ENCODE results near the gene MTAP.

MTAP gene

DNA sequence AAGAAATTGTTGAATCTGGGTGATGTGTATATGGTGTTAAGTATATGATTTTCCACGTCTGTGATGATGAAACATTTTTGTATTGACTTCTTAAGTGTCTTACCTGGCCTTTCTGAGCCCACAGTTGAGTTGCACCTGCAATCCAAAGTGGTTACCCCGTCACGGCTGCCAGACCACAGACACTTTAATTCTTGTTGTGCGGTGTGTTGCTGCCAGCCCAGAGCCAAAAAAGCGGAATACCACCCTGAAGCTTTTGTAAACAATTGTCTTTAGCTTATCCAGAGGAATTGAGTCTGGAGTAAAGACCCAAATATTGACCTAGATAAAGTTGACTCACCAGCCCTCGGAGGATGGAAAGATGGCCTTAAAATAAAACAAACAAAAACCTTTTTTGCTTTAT lies 35.1 kb downstream of the MTAP start:
- no peak for DNase-seq (ENCODE audit: low read depth)

GRCh38 chr9:21840647-21841046 lies 38.2 kb downstream of the MTAP start:
- no peak for TF ChIP-seq CTCF (IDR thresholded peaks at IDR 0.05; ENCODE audit: low read length, missing control alignments)
- DNase-seq (ENCODE audit: low read depth): no peak
- no peak overlapping the region for H3K4me3 ChIP-seq (replicated peaks; ENCODE audit: low read depth, low read length)

More for the DNA sequence above, 35.1 kb downstream of the MTAP start:
- H3K4me3 ChIP-seq (replicated peaks; ENCODE audit: low read depth, low read length): no peak overlapping the region
- no peak for TF ChIP-seq CTCF (IDR thresholded peaks at IDR 0.05; ENCODE audit: low read length, missing control alignments)

DNA sequence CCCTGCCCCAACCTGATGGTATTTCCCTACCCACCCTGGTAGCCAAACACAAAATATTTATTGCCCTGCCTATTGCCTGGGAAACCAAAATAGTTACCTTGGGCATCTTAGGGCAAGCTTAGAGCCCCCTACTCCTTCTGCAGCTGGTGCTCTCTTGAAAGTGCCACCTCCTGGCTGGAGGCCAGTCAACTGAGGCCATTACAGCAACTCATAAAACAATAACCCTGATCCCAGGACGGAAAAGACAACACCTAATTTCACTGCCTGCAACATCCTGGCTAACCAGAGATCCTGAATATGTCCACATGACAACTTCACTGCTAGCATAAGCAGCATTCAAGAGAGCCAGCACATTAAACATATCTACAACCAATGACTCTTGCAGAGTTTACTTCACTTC lies 38.7 kb downstream of the MTAP start:
- no peak for DNase-seq (ENCODE audit: low read depth)
- TF ChIP-seq CTCF (IDR thresholded peaks at IDR 0.05; ENCODE audit: low read length, missing control alignments): no peak

GRCh38 chr9:21848615-21849014 lies 46.2 kb downstream of the MTAP start:
- no peak for DNase-seq (ENCODE audit: low read depth)
- no peak for TF ChIP-seq CTCF (IDR thresholded peaks at IDR 0.05; ENCODE audit: low read length, missing control alignments)
- H3K4me3 ChIP-seq (replicated peaks; ENCODE audit: low read depth, low read length): no peak overlapping the region

More for the DNA sequence above, 38.7 kb downstream of the MTAP start:
- no peak overlapping the region for H3K4me3 ChIP-seq (replicated peaks; ENCODE audit: low read depth, low read length)

DNA sequence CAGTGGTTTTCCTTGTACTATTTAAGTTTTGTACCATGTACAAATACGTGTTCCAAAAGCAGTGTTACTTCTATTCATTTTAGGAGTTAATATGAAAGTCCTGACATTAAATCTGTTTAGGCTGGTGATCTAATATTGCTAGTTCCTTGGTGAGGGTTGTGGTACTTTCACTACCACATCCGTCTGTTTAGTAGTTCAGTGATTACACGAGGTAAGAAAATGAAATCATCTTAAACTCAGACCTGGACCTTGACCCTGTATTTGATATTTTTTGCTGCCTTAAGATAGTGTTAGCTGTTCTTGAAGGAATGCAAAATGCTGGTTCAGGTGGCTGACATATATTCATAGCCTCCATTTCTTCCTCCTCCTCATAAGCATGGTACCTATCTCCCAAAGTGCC lies 50.3 kb downstream of the MTAP start:
- no peak overlapping the region for H3K4me3 ChIP-seq (replicated peaks; ENCODE audit: low read depth, low read length)
- DNase-seq (ENCODE audit: low read depth): no peak
- TF ChIP-seq CTCF (IDR thresholded peaks at IDR 0.05; ENCODE audit: low read length, missing control alignments): no peak

- TF ChIP-seq CTCF (IDR thresholded peaks at IDR 0.05; ENCODE audit: low read length, missing control alignments): no peak
- DNase-seq (ENCODE audit: low read depth): no peak
- no peak overlapping the region for H3K4me3 ChIP-seq (replicated peaks; ENCODE audit: low read depth, low read length)
Measured at GRCh38 chr9:21853414-21853813, 51.0 kb downstream of the MTAP start.

DNA sequence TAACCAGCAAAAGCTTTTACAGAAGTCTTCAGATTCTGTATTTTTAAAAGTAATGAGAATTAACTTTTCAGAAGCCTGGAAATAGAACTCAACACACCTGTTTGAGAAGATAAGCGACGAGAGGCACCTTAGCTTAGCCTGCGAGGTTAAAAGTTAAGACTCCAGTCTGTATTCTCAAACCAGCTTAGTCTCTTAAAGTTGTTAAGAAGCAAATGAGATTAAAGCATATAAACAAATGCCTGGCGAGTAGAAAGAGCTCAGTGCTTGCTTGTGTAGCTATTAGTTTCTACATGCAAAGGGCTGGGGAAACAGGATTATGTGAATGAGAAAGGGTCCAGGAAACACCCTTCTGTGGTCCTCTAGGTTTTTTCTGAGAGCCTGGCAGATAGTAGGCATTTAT lies 51.7 kb downstream of the MTAP start:
- no peak for DNase-seq (ENCODE audit: low read depth)
- TF ChIP-seq CTCF (IDR thresholded peaks at IDR 0.05; ENCODE audit: low read length, missing control alignments): no peak
- no peak overlapping the region for H3K4me3 ChIP-seq (replicated peaks; ENCODE audit: low read depth, low read length)

All from fibroblast of pulmonary artery (primary cell).